Liver (tissue), 9 donors: ENCODE measurements around the gene PGAP6. TPM values are rescaled to one million over a fixed set of nuclear protein-coding genes. Genes with fewer than 3 reads are reported as not detected.
"Not testable (repeated sequence)": the region's sequence is repeated elsewhere in the genome, so short reads cannot be mapped to it uniquely, and the experiment has no call there.

Source experiments
- DNase-seq: peaks from one replicate; pipeline ENCODE4 v3.0.0-alpha.2; 2017; ENCODE audit warnings: low spot score
- H3K27ac ChIP-seq, 2 donors: one replicate each; pipeline ENCODE4 v1.7.0; 2013; ENCODE audit warnings: inconsistent platforms in 2 of 2, low read length in 2 of 2, control low read depth in 1 of 2, low read depth in 1 of 2, mild to moderate bottlenecking in 1 of 2
- H3K27me3 ChIP-seq, 4 donors: one replicate each; pipeline versions ENCODE4 v1.6.1 to v1.7.0; 2013; ENCODE audit warnings: low read length in 3 of 4, inconsistent platforms in 1 of 4, mild to moderate bottlenecking in 1 of 4, moderate library complexity in 1 of 4; ENCODE audit not compliant: control insufficient read depth in 4 of 4, insufficient read depth in 4 of 4
- H3K36me3 ChIP-seq, 4 donors: one replicate each; pipeline versions ENCODE4 v1.6.1 to v1.7.0; 2013; ENCODE audit warnings: low read length in 3 of 4, mild to moderate bottlenecking in 3 of 4, low read depth in 1 of 4, moderate library complexity in 1 of 4; ENCODE audit not compliant: control insufficient read depth in 4 of 4, insufficient read depth in 3 of 4
- H3K4me1 ChIP-seq, 4 donors: one replicate each; pipeline versions ENCODE4 v1.6.1 to v1.7.0; 2013; ENCODE audit warnings: low read length in 3 of 4, mild to moderate bottlenecking in 3 of 4, moderate library complexity in 1 of 4; ENCODE audit not compliant: control insufficient read depth in 4 of 4, insufficient read depth in 4 of 4
- H3K4me3 ChIP-seq, 3 donors: one replicate each; pipeline versions ENCODE4 v1.6.1 to v1.7.0; 2013; ENCODE audit warnings: low read length in 3 of 3, control low read depth in 1 of 3, low read depth in 1 of 3, mild to moderate bottlenecking in 1 of 3
- H3K9ac ChIP-seq, 2 donors: one replicate each; pipeline ENCODE4 v1.7.0; 2013; ENCODE audit warnings: low read length in 2 of 2, mild to moderate bottlenecking in 2 of 2, moderate library complexity in 2 of 2, control low read depth in 1 of 2, low read depth in 1 of 2
- H3K9me3 ChIP-seq, 4 donors: one replicate each; pipeline versions ENCODE4 v1.6.1 to v1.7.0; 2013; ENCODE audit warnings: low read length in 3 of 4; ENCODE audit not compliant: control insufficient read depth in 4 of 4
- EGR1 ChIP-seq, 2 donors: IDR thresholded peaks; 2 replicates each; pipeline ENCODE4 v1.6.1; 2016 to 2018; ENCODE audit warnings: antibody characterized with exemption in 2 of 2, low read depth in 2 of 2
- FOXA1 ChIP-seq: IDR thresholded peaks from 2 replicates; pipeline ENCODE4 v1.6.1; 2016; ENCODE audit warnings: antibody characterized with exemption
- FOXA2 ChIP-seq: IDR thresholded peaks from 2 replicates; pipeline ENCODE4 v1.6.1; 2016; ENCODE audit warnings: antibody characterized with exemption
- HNF4A ChIP-seq, 2 donors: conservative IDR thresholded peaks; 2 replicates each; pipeline ENCODE4 v1.6.1; 2016; ENCODE audit warnings: antibody characterized with exemption in 2 of 2, mild to moderate bottlenecking in 2 of 2
- HNF4G ChIP-seq: IDR thresholded peaks from 2 replicates; pipeline ENCODE4 v1.6.1; 2016; ENCODE audit warnings: antibody characterized with exemption
- JUND ChIP-seq, 2 donors: IDR thresholded peaks; 2 replicates each; pipeline ENCODE4 v1.6.1; 2016; ENCODE audit warnings: antibody characterized with exemption in 2 of 2
- RXRA ChIP-seq, 2 donors: IDR thresholded peaks; 2 replicates each; pipeline ENCODE4 v1.6.1; 2017 to 2018; ENCODE audit warnings: antibody characterized with exemption in 2 of 2, mild to moderate bottlenecking in 1 of 2
- TAF1 ChIP-seq: conservative IDR thresholded peaks from 2 replicates; pipeline ENCODE4 v1.6.1; 2016; ENCODE audit warnings: antibody characterized with exemption, mild to moderate bottlenecking
- WGBS: extraction: QIAGEN DNeasy Blood & Tissue Kit; methylation state at CpG from one replicate; pipeline ENCODE4 v1.1.7; 2013; 5-methylcytosine and 5-hydroxymethylcytosine counted together
- polyA plus RNA-seq, 2 donors: library from polyadenylated mRNA; stranded (reverse) in 1 of 2; unstranded in 1 of 2; fragments of 200-250 nt in 1 of 2; fragments of >200 nt in 1 of 2; fragmentation: Nextera tagmentation in 1 of 2; extraction: Ambion mirVana in 1 of 2; gene quantifications; one replicate each; pipeline versions ENCODE4 v1.2.1 to v1.2.3, GENCODE V29; 2013 to 2015
- total RNA-seq, 2 donors: library from RNA; depleted of rRNA; stranded (reverse); fragments of >200 nt; gene quantifications; one replicate each; pipeline ENCODE4 v1.2.3, GENCODE V29; 2014
- TF ChIP-seq, protein P1 (sequence below): IDR thresholded peaks from 2 replicates; pipeline ENCODE4 v1.6.1; 2016; ENCODE audit warnings: antibody characterized with exemption
- TF ChIP-seq, protein P2 (sequence below): fragments of 150-350 bp; IDR thresholded peaks from 2 replicates; pipeline ENCODE4 v1.5.1; 2017; ENCODE audit warnings: improper control_type of control experiment, low read depth, low read length; ENCODE audit not compliant: missing input control
- TF ChIP-seq, protein P3 (sequence below): IDR thresholded peaks from 2 replicates; pipeline ENCODE4 v1.6.1; 2016; ENCODE audit warnings: antibody characterized with exemption, mild to moderate bottlenecking
- TF ChIP-seq, protein P4 (sequence below): IDR thresholded peaks from 2 replicates; pipeline ENCODE4 v1.6.1; 2016; ENCODE audit warnings: antibody characterized with exemption
- TF ChIP-seq, protein P5 (sequence below): IDR thresholded peaks from 2 replicates; pipeline ENCODE4 v1.6.1; 2016; ENCODE audit warnings: antibody characterized with exemption
- donor health status: healthy.
- donor health status: healthy.
- donor health status: healthy.
- donor health status: healthy.
- donor health status: healthy.

PGAP6 gene
- total and polyA plus RNA-seq, 4 donors = 18.9 to 50.5 (median 38.0) TPM

DNA sequence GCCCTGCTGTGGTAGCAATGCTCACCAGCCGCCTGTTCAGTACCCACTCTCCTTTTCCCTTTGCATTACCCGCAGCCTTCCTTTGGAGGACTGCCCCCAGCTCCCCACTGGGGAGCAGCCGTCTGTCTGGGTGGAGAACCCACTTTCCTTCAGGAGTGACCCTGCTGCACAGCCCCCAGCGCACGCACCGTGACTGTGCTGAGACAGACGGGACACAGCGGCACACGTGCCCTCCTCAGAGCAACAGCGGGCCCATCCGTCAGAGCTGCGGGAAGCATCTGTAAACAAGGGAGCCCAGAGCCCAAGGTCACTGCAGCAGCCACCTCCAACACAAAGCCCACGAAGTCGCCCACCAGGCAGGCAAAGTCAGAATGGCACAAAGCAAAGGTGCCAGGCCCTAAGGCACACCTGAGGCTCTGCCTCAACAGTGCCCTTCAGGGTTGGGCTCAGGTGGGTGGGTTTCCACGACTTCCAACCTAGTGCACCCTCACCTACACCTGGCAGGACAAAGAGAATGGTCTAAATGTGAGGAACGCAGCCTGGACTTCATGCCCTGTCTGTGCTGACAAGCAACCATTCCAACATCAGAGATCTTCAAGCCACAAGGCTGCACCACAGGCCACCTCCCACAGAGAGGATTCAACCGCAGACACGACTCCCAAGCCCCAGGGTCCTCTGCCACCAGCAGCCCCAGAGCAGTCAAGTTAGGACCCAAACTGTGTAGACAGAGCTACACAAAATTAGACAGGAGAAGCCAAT lies 39.1 kb downstream of the PGAP6 start:
- Histone ChIP-seq H3K27ac (no peak overlapping the region), H3K9ac (no peak overlapping the region), H3K9me3 (no peaks in the 10 kb centered on the region), H3K36me3 (peaks cover 0 to 12% (median 5%) of the 10 kb centered on the region in 4 donors), H3K27me3 (no peaks in the 10 kb centered on the region), H3K4me3 (no peak overlapping the region), H3K4me1 (peaks cover 0 to 4% (median 0%) of the 10 kb centered on the region in 4 donors)
- 93% methylated on average over 18 of the region's 18 CpGs for WGBS
- TF ChIP-seq HNF4A (conservative IDR thresholded peaks at IDR 0.05) (no peak), HNF4G (no peak), FOXA2 (no peak), JUND (IDR thresholded peaks at IDR 0.05) (no peak), RXRA (IDR thresholded peaks at IDR 0.05) (no peak), TAF1 (no peak), EGR1 (IDR thresholded peaks at IDR 0.05; ENCODE audit: low read depth in 2 of 2) (no peak), FOXA1 (no peak)
- TF ChIP-seq, protein P1, sequence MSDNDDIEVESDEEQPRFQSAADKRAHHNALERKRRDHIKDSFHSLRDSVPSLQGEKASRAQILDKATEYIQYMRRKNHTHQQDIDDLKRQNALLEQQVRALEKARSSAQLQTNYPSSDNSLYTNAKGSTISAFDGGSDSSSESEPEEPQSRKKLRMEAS = no peak
- TF ChIP-seq, protein P2, sequence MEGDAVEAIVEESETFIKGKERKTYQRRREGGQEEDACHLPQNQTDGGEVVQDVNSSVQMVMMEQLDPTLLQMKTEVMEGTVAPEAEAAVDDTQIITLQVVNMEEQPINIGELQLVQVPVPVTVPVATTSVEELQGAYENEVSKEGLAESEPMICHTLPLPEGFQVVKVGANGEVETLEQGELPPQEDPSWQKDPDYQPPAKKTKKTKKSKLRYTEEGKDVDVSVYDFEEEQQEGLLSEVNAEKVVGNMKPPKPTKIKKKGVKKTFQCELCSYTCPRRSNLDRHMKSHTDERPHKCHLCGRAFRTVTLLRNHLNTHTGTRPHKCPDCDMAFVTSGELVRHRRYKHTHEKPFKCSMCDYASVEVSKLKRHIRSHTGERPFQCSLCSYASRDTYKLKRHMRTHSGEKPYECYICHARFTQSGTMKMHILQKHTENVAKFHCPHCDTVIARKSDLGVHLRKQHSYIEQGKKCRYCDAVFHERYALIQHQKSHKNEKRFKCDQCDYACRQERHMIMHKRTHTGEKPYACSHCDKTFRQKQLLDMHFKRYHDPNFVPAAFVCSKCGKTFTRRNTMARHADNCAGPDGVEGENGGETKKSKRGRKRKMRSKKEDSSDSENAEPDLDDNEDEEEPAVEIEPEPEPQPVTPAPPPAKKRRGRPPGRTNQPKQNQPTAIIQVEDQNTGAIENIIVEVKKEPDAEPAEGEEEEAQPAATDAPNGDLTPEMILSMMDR = no peak
- TF ChIP-seq, protein P3, sequence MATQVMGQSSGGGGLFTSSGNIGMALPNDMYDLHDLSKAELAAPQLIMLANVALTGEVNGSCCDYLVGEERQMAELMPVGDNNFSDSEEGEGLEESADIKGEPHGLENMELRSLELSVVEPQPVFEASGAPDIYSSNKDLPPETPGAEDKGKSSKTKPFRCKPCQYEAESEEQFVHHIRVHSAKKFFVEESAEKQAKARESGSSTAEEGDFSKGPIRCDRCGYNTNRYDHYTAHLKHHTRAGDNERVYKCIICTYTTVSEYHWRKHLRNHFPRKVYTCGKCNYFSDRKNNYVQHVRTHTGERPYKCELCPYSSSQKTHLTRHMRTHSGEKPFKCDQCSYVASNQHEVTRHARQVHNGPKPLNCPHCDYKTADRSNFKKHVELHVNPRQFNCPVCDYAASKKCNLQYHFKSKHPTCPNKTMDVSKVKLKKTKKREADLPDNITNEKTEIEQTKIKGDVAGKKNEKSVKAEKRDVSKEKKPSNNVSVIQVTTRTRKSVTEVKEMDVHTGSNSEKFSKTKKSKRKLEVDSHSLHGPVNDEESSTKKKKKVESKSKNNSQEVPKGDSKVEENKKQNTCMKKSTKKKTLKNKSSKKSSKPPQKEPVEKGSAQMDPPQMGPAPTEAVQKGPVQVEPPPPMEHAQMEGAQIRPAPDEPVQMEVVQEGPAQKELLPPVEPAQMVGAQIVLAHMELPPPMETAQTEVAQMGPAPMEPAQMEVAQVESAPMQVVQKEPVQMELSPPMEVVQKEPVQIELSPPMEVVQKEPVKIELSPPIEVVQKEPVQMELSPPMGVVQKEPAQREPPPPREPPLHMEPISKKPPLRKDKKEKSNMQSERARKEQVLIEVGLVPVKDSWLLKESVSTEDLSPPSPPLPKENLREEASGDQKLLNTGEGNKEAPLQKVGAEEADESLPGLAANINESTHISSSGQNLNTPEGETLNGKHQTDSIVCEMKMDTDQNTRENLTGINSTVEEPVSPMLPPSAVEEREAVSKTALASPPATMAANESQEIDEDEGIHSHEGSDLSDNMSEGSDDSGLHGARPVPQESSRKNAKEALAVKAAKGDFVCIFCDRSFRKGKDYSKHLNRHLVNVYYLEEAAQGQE = no peak
- TF ChIP-seq, protein P4, sequence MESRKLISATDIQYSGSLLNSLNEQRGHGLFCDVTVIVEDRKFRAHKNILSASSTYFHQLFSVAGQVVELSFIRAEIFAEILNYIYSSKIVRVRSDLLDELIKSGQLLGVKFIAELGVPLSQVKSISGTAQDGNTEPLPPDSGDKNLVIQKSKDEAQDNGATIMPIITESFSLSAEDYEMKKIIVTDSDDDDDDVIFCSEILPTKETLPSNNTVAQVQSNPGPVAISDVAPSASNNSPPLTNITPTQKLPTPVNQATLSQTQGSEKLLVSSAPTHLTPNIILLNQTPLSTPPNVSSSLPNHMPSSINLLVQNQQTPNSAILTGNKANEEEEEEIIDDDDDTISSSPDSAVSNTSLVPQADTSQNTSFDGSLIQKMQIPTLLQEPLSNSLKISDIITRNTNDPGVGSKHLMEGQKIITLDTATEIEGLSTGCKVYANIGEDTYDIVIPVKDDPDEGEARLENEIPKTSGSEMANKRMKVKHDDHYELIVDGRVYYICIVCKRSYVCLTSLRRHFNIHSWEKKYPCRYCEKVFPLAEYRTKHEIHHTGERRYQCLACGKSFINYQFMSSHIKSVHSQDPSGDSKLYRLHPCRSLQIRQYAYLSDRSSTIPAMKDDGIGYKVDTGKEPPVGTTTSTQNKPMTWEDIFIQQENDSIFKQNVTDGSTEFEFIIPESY = no peak
- TF ChIP-seq, protein P5, sequence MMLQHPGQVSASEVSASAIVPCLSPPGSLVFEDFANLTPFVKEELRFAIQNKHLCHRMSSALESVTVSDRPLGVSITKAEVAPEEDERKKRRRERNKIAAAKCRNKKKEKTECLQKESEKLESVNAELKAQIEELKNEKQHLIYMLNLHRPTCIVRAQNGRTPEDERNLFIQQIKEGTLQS = no peak
- no peak for DNase-seq

DNA sequence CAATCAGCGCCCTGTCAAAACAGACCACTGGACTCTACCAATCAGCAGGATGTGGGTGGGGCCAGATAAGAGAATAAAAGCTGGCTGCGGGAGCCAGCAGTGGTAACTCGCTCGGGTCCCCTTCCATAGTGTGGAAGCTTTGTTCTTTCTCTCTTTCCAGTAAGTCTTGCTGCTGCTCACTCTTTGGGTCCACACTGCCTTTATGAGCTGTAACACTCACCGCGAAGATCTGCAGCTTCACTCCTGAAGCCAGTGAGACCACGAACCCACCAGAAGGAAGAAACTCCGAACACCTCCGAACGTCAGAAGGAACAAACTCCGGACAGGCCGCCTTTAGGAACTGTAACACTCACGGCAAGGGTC lies 39.8 kb downstream of the PGAP6 start:
- not testable (repeated sequence) for H3K9me3 ChIP-seq, H3K4me3 ChIP-seq, H3K4me1 ChIP-seq, DNase-seq, H3K27ac ChIP-seq, H3K9ac ChIP-seq, H3K27me3 ChIP-seq
- 96% methylated on average over 13 of the region's 13 CpGs for WGBS
- peaks cover 0 to 12% (median 5%) of the 10 kb centered on the region in 4 donors for H3K36me3 ChIP-seq

DNA sequence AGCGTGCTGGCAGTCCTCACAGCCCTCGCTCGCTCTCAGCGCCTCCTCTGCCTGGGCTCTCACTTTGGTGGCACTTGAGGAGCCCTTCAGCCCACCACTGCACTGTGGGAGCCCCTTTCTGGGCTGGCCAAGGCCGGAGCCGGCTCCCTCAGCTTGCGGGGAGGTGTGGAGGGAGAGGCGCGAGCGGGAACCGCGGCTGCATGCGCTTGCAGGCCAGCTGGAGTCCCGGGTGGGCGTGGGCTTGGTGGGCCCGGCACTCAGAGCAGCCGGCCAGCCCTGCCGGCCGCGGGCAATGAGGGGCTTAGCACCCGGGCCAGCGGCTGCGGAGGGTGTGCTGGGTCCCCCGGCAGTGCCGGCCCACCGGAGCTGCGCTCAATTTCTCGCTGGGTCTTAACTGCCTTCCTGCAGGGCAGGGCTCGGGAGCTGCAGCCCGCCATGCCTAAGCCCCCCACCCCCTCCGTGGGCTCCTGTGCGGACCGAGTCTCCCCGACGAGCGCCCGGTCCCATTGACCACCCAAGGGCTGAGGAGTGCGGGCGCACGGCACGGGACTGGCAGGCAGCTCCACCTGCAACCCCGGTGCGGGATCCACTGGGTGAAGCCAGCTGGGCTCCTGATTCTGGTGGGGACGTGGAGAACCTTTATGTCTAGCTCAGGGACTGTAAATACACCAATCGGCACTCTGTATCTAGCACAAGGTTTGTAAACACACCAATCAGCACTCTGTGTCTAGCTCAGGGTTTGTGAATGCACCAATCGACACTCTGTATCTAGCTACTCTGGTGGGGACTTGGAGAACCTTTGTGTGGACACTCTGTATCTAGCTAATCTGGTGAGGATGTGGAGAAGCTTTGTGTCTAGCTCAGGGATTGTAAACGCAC lies 40.4 kb downstream of the PGAP6 start:
- not testable (repeated sequence) for DNase-seq, H3K9ac ChIP-seq, H3K4me3 ChIP-seq, H3K4me1 ChIP-seq, H3K27me3 ChIP-seq, H3K9me3 ChIP-seq, H3K36me3 ChIP-seq, H3K27ac ChIP-seq
- WGBS = 97% methylated on average over 47 of the region's 47 CpGs
